ENCODE measurements around the gene NFAT5. TPM values are rescaled to one million over a fixed set of nuclear protein-coding genes. Genes with fewer than 3 reads are reported as not detected.

Gene NFAT5
- total RNA-seq, 1 experiment from 2014 or later: 21.0 TPM

DNA sequence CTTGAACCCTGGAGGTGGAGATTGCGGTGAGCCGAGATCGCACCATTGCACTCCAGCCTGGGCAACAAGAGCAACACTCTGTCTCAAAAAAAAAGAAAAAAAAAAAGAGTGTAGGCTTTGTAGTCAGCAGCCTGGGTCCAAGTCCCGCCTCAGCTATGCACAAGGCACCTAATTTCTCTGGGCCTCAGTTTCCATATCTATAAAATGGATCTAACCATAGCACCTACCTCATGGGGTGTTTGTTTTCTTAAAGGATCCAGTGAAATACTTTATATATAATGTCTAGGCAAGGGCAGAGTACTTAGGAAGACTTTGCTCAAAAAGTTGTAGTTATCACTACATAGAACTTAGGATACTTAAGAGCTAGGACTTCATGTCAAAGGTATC, 45.4 kb upstream of the NFAT5 start:
- H2BK15ac ChIP-seq (ENCODE audit: low read depth, low read length): no peak overlapping the region
- no peak for DNase-seq
- H2AK5ac ChIP-seq (ENCODE audit: insufficient read length, low read length): no peak overlapping the region
- no peak overlapping the region for H3K56ac ChIP-seq (ENCODE audit: insufficient read length, low read depth, low read length)
- no peak overlapping the region for H4K91ac ChIP-seq (ENCODE audit: insufficient read length, low read depth, low read length)
- H3K14ac ChIP-seq (ENCODE audit: insufficient read depth, low read length): no peak overlapping the region
- H2AFZ ChIP-seq (ENCODE audit: low read length): no peak overlapping the region
- H3K9ac ChIP-seq (ENCODE audit: extremely low read depth, insufficient read length, low read length): no peak overlapping the region
- H2BK120ac ChIP-seq (ENCODE audit: low read depth, low read length, poor library complexity, severe bottlenecking): no peak overlapping the region
- H3T11ph ChIP-seq (ENCODE audit: low read length): no peak overlapping the region
- H3K23ac ChIP-seq (ENCODE audit: insufficient read length, low read depth, low read length): no peak overlapping the region
- H2BK12ac ChIP-seq (ENCODE audit: insufficient read length, low read depth, low read length): no peak overlapping the region
- H3K4me1 Mint-ChIP-seq: peaks cover 9 to 21% of the 10 kb centered on the region in 2 experiments
- no peak overlapping the region for H3K4me2 ChIP-seq (ENCODE audit: insufficient read depth, insufficient read length, low read length)
- no peaks in the 10 kb centered on the region for H3K4me1 ChIP-seq (ENCODE audit: insufficient read depth, low read length)
- no peaks in the 10 kb centered on the region for H3K36me3 Mint-ChIP-seq (ENCODE audit: insufficient read depth in 1 of 3, low read depth in 3 of 3)
- H3K23me2 ChIP-seq (ENCODE audit: insufficient read length, low read depth, low read length, poor library complexity, severe bottlenecking): no peaks in the 10 kb centered on the region
- H2BK20ac ChIP-seq (ENCODE audit: low read depth, low read length, poor library complexity, severe bottlenecking): no peak overlapping the region
- H4K20me1 ChIP-seq (ENCODE audit: control insufficient read depth, insufficient read depth, insufficient read length): no peaks in the 10 kb centered on the region
- H3K4ac ChIP-seq (ENCODE audit: low read depth, low read length): no peak overlapping the region
- no peaks in the 10 kb centered on the region for H3K79me1 ChIP-seq (ENCODE audit: insufficient read depth, low read depth, low read length, poor library complexity, severe bottlenecking)
- no peak overlapping the region for H3K4me3 Mint-ChIP-seq
- H3K27ac ChIP-seq (ENCODE audit: insufficient read length, low read depth, low read length): no peak overlapping the region
- no peaks in the 10 kb centered on the region; a peak in 1 of 5 replicates for H3K9me3 Mint-ChIP-seq
- H3K27me3 Mint-ChIP-seq (ENCODE audit: low read depth): peaks cover 3% of the 10 kb centered on the region; the same call in 1 of the 2 replicates
- H3K18ac ChIP-seq (ENCODE audit: insufficient read length, low read depth, low read length): no peak overlapping the region
- WGBS (ENCODE audit: extremely low coverage, insufficient read length, low lambda C conversion rate): no CpG with 5 or more reads among the region's 4 CpGs
- TF ChIP-seq, protein P1, sequence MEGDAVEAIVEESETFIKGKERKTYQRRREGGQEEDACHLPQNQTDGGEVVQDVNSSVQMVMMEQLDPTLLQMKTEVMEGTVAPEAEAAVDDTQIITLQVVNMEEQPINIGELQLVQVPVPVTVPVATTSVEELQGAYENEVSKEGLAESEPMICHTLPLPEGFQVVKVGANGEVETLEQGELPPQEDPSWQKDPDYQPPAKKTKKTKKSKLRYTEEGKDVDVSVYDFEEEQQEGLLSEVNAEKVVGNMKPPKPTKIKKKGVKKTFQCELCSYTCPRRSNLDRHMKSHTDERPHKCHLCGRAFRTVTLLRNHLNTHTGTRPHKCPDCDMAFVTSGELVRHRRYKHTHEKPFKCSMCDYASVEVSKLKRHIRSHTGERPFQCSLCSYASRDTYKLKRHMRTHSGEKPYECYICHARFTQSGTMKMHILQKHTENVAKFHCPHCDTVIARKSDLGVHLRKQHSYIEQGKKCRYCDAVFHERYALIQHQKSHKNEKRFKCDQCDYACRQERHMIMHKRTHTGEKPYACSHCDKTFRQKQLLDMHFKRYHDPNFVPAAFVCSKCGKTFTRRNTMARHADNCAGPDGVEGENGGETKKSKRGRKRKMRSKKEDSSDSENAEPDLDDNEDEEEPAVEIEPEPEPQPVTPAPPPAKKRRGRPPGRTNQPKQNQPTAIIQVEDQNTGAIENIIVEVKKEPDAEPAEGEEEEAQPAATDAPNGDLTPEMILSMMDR (conservative IDR thresholded peaks at IDR 0.05): no peak
- no peaks in the 10 kb centered on the region for H3K27me3 ChIP-seq (ENCODE audit: insufficient read depth, low read length)
- no peak overlapping the region for H2BK5ac ChIP-seq (ENCODE audit: insufficient read length, low read length)
- H4K5ac ChIP-seq (ENCODE audit: insufficient read length, low read depth, low read length): no peak overlapping the region
- H3K9me3 ChIP-seq (ENCODE audit: control insufficient read depth, low read depth, low read length): no peaks in the 10 kb centered on the region
- no peak overlapping the region for H3K27ac Mint-ChIP-seq
- H4K8ac ChIP-seq (replicated peaks; ENCODE audit: insufficient read length, low read depth, low read length): no peak overlapping the region
- no peaks in the 10 kb centered on the region for H3K79me2 ChIP-seq (ENCODE audit: insufficient read depth, low read length)

Measured in H9 (cell line).